Hypothalamus (tissue), 51 donors: ENCODE measurements around the gene TUBE1.
"Not testable (repeated sequence)": the region's sequence is repeated elsewhere in the genome, so short reads cannot be mapped to it uniquely, and the experiment has no call there.

Experiments
- DNase-seq, 51 donors: peaks; one replicate each; lab custom pipeline; 2025; lab: John Stamatoyannopoulos, UW

Gene TUBE1

GRCh38 chr6:112065426-112065986, 21.8 kb downstream of the TUBE1 start:
- DNase-seq: no peak

DNA sequence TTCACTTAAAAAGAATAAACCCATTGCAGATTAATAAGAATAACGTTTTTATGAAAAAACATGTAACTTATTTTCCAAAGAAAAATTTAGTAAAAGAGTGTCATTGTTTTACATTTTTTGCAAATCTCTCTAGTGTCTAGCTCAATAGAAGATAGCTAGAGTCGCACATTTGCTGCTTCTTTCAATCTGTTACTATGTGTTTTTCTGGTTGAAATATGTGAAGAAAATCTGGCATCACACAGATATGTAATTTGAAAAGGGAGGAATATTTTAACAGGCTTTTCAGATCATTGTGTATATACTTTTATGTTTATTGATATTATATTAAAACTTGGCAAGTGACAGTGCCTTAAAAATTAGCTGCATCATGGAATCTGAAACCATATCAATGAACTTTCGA, 24.3 kb downstream of the TUBE1 start:
- no peak for DNase-seq

- DNase-seq: no peak
These were observed 25.7 kb downstream of the TUBE1 start for GRCh38 chr6:112061605-112062004.

DNA sequence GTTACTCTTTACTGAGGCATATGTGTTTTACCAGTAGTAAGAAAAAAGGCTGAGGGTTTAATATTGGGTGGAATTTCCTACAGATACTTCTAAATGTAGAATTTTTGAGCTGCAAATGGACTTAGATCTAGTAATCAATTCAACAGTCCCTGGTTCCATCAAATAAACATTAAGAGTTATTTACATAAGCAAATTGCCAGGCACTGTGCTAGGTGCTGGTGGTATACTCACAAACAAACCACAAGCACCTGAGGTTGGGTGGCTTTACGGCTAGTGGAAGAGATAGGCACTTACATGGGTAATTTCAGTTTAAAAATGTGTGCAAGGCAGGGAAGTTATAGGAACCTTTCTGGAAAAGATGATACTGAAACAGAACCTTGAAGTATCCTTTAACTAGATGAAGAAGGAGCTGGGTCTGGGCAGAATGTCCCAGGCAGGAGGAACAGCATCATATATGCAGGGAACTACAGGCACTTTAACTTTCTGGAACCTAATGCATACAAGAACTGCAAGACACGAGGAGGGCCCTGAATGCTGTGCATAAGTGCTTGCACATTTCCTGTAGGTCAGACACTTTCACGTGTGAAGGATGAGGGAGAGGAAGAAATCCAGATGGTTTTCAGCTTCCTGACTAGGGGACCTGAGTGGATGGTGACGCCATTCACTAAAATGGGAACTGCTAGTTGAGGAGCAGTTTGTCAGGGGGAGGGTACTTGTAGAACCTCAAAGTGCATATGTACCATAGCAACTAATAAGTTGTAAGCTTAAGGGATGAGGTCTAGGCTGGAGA, 28.8 kb downstream of the TUBE1 start:
- no peak for DNase-seq

DNA sequence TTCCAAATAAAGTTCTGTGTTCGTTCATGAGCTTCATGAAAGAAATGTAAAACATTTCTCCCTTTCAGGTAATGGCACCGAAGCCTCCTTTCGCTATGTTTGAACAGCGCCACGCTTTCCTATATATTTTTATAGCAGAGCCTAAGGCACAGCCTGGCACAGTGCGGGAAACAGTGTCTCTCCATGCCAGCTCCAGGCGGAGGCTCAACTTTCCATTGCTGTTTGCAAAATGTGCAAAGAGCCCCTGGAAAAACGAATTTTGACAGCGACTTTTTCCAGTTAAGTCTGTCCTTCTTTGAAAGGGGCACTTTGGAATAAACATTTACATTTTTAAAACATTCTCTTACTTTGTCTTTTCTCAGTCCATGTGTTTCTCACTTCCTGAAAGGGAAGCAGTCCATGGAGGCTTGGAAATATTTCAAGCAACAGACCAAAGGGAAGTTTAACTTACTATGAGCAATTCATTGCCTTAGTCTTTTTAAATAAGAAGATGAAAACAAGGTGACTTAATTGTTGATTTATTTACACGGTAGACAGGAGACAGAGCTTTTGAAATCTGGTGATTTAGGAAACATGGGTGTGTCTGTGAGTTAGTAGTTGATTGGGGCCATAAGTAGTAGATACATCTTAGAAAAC, 32.6 kb downstream of the TUBE1 start:
- DNase-seq: no peak

DNA sequence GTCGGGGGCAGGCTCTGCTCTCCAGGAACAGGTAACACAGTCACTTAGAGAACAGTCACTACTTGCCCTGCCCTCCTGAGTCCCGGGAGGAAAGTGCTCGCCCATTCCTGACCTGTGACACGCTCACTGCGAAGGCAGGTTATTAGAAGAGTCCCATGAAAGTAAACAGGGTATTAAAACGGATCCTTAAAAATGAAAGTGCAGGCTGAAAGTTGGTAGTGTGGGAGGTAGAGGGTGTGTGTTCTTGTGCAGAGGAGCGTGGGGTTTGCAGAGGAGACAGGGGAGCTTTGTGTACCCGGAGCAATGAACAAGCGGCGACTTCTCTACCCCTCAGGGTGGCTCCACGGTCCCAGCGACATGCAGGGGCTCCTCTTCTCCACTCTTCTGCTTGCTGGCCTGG, 33.3 kb downstream of the TUBE1 start, which contains the start of gene CCN6:
Gene CCN6, plus strand, starts transcription at position 104 of the 400 bp plus-strand sequence. Its CDS starts 254 bp downstream, at position 358.
- DNase-seq: no peak

DNA sequence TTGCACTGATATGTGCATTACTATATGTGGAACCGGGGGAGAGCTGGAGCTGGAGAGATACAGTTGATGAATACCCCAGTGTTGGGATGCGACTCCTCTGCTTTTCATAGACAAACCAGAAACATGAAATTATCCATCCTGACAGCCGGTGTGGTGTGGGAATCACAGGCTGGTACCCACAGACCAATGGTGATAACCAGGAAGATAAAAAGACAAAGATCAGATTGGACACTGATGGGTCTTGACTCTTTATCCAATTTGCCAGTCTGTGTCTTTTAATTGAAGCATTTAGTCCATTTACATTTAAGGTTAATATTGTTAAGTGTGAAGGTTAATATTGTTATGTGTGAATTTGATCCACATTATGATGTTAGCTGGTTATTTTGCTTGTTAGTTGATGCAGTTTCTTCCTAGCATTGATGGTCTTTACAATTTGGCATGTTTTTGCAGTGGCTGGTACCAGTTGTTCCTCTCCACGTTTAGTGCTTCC, 36.0 kb downstream of the TUBE1 start:
- DNase-seq: not testable (repeated sequence)

DNA sequence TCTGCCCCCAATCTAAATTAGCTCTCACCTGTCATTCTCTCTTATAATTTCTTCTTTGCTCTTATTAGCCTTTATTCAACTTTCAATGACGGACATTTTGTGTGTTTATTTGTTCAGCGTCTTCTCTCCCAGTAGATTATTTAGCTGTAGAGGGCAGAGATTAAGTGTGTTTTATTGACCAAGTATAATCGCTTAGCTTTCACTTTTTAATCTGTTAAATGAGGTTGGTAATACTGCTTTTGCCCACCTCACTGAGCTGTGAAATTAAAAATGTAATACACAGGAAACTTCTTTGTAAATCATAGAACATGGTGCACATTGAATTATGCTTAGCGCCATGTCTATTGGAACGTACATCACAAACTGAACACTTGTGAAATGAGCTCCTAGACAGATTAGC, 36.9 kb downstream of the TUBE1 start:
- no peak for DNase-seq

- DNase-seq: no peak
These were observed 37.3 kb downstream of the TUBE1 start for GRCh38 chr6:112049996-112050395.

GRCh38 chr6:112049026-112049799, 38.1 kb downstream of the TUBE1 start:
- DNase-seq: no peak

GRCh38 chr6:112047523-112047922, 39.8 kb downstream of the TUBE1 start:
- DNase-seq: not testable (repeated sequence)

DNA sequence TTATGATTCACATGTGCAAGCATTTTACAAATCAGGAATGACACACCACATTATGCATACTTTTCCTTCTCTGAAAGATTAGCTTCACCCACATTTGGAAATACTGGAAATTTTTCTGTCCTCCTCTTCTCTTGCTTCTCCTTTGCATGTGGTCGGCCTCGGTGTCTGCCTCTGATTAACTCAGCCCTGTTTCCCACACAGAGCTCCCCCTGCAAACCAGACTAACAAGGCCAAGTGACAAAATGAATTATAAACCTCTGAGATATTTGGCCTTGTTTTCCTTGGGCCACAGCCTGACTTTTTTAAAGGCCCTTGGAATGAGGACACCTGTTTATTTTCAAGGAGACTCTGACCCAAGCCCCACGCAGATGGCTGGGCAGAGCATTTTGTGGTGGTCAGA, 42.4 kb downstream of the TUBE1 start:
- no peak for DNase-seq

GRCh38 chr6:112044196-112044595, 43.1 kb downstream of the TUBE1 start:
- DNase-seq: no peak

DNA sequence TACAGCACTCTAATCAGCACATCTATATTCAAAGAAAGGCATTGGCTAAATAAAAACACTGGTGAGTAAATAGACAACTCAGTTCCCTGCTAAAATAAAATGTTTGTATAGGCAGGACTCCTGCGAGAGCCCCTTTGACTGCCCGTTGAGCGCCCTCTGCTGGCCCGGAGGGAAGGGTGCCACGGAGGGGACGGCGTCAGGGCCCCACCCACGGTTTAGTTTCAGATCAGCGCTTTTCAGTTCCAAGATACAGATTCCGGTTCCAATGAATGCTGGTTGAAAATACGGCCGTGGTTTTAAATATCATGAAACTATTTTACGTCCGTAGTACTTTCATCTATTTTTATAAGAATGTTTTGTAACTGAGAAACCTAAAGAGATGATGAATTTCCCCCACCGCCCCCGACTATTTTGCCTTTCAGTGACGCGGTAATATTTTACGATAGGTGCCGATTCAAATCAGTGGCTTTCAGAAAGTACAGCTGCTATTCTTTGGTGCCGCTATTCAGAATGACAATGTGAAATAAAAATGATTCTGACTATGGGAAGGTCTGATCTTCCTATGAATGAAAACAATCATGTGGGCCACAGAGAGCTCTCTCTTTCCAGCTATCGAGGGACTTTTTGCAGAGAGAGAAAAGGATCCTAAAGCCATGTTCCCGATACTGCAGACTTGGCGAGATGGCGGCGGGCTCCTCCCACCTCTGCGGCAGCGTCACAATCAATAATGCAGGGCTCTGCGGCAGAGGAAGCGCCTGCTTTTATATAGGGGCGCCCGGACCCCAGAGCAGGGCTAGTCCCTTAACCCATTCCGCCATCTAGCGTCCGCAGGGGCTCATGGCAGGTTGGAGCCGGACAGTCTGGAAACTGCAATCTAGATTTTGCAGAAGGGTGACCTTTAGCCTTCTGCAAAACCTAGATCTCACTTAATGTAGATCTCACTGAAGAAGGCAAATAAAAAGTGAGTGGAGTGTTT, 44.0 kb downstream of the TUBE1 start:
- DNase-seq: peak; percentile 10 to 93 (median 79)

DNA sequence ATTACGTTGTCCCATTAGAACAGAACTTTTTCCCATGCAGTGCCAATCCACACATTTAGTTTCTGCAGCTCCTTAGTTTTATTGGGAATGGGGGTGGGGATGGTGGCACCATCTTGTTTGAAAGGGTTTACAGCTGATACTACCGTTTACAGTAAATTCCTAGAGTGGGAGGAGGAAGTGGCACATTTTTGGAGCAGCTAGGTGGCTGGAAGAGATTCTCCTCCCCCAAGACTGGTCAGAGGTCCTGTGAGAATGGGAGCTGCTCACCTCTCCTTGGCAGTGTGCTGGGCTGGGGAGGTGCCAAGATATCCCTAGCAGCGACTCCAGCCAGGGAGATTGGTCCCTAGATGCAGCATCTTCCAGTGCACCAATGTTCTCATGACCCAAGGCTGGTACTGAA, 45.7 kb downstream of the TUBE1 start:
- no peak for DNase-seq

DNA sequence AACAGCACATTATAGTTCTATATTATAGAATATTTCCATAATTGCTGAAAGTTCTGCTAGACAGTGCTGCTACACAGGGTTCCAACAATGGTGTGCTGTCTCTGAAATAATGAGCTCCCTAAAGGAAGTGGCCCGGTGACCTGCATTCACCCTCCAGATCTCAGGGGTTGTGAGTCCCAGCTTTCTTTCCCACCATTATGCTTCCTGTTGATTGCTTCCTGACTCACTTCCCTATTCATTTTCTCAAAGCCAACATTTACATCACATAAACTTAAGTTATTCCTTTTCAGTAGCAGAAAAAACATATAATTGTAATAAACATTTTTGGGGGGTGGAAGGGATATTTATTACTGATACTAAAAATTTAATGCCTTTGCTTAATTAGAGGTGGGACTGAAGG, 46.3 kb downstream of the TUBE1 start:
- DNase-seq: no peak

GRCh38 chr6:112039431-112039770, 47.9 kb downstream of the TUBE1 start:
- DNase-seq: no peak

DNA sequence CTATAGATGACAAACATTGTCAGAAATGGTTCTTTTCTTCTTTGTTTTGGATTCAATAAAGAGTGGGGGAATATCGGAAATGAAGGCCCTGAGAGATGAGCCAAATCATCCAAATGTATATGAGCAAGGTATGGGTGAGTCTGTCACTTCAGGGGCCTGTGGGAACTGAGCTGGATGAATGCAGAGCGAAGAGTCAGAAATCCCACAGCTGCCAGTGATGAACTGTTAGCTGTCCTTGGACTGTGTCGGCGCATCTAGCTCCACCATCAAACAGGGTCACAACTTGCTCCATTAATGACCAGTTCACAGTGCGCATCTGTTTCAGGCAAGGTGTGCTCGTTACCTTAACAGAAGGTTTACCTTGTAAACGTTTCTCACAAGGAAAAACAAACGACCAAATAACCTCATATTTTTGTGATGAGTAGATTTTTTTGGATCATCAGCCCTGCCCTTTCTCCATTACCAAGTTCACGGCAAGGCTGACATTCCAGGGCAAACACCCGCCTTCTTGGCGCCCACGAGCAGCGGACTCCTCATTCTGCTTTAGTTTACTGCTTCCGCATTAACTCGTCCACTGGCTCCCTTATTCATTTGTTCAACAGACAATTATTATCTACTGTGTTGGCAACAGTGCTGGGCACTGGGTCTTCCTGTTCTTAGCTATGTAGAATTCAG, 48.4 kb downstream of the TUBE1 start:
- no peak for DNase-seq

GRCh38 chr6:112038268-112038667, 49.0 kb downstream of the TUBE1 start:
- peak in 4 of 51 donors; percentile 5 to 42 (median 34) for DNase-seq
